ENCODE results near the gene ADGRL3.

The ADGRL3 gene

GRCh38 chr4:61561028-61561427, 360.9 kb downstream of the ADGRL3 start:
- Histone ChIP-seq H3K9me3 (ENCODE audit: insufficient read depth, low read length) (no peaks in the 10 kb centered on the region), H4K20me1 (ENCODE audit: low read depth, low read length) (no peaks in the 10 kb centered on the region), H3K27me3 (ENCODE audit: low read length) (no peaks in the 10 kb centered on the region), H3F3A (ENCODE audit: insufficient read depth) (no peaks in the 10 kb centered on the region), H2AFZ (ENCODE audit: low read depth, low read length, severe bottlenecking) (no peak overlapping the region), H3K4me3 (ENCODE audit: insufficient read depth, low read length, poor library complexity, severe bottlenecking) (no peak overlapping the region), H3K36me3 (ENCODE audit: low read length) (no peaks in the 10 kb centered on the region), H3K9ac (ENCODE audit: low read length) (no peak overlapping the region), H3K9me2 (replicated peaks; ENCODE audit: insufficient read depth, low read length) (no peaks in the 10 kb centered on the region), H3K27ac (ENCODE audit: low read depth, low read length) (no peak overlapping the region), H3K4me2 (ENCODE audit: low read depth, low read length, poor library complexity, severe bottlenecking) (no peak overlapping the region), H3K79me2 (ENCODE audit: insufficient read depth, low read length) (no peaks in the 10 kb centered on the region)
- TF ChIP-seq, protein P1, sequence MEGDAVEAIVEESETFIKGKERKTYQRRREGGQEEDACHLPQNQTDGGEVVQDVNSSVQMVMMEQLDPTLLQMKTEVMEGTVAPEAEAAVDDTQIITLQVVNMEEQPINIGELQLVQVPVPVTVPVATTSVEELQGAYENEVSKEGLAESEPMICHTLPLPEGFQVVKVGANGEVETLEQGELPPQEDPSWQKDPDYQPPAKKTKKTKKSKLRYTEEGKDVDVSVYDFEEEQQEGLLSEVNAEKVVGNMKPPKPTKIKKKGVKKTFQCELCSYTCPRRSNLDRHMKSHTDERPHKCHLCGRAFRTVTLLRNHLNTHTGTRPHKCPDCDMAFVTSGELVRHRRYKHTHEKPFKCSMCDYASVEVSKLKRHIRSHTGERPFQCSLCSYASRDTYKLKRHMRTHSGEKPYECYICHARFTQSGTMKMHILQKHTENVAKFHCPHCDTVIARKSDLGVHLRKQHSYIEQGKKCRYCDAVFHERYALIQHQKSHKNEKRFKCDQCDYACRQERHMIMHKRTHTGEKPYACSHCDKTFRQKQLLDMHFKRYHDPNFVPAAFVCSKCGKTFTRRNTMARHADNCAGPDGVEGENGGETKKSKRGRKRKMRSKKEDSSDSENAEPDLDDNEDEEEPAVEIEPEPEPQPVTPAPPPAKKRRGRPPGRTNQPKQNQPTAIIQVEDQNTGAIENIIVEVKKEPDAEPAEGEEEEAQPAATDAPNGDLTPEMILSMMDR (IDR thresholded peaks at IDR 0.05; ENCODE audit: insufficient read depth, low read length, poor library complexity, severe bottlenecking), result no peak
- no peak for TF ChIP-seq EZH2phosphoT487 (conservative IDR thresholded peaks at IDR 0.05; ENCODE audit: low read length)

DNA sequence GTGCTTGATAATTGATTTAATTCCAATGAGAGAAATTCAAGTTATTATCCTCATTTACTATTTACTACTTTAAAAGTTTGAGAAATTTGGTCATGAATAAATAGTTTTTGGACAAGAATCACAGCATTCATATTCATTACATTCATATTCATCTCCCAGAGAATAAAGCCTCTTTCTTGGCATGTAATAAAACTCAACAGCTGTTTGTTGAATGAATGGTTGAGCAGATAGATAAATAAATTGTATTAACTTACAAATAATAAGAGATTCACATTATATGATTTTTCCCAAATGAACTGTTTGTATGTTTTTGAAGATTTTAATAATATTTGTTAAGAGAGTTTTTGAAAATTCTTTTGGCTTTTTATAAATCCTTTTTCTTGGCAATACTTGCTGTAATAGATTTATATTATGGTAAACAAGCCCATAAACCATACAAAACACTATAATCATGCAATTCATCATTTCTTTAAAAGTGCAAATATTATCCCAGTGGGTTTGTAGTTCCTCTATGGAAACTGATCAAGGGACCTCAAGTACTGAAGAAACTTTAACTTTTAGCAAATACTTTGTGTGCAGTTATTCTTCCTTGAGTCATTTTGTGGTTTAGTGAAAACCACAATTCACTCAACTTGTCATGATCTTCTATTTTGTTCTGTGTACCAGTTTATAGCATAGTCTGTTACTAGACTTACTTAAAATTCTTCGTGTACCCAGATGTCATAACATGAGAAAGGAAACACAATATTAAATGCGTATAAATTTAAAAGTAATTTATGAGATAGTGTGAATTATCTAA, 371.8 kb downstream of the ADGRL3 start:
- H3K4me3 ChIP-seq (ENCODE audit: insufficient read depth, low read length, poor library complexity, severe bottlenecking), result no peak overlapping the region
- no peaks in the 10 kb centered on the region for H3K79me2 ChIP-seq (ENCODE audit: insufficient read depth, low read length)
- TF ChIP-seq, protein P1 (IDR thresholded peaks at IDR 0.05; ENCODE audit: insufficient read depth, low read length, poor library complexity, severe bottlenecking), result no peak
- TF ChIP-seq EZH2phosphoT487 (conservative IDR thresholded peaks at IDR 0.05; ENCODE audit: low read length), result no peak
- H3K9ac ChIP-seq (ENCODE audit: low read length), result no peak overlapping the region
- no peak overlapping the region for H3K4me2 ChIP-seq (ENCODE audit: low read depth, low read length, poor library complexity, severe bottlenecking)
- H3K27me3 ChIP-seq (ENCODE audit: low read length), result no peaks in the 10 kb centered on the region
- H3K9me3 ChIP-seq (ENCODE audit: insufficient read depth, low read length), result no peaks in the 10 kb centered on the region
- H3F3A ChIP-seq (ENCODE audit: insufficient read depth), result no peaks in the 10 kb centered on the region
- H2AFZ ChIP-seq (ENCODE audit: low read depth, low read length, severe bottlenecking), result no peak overlapping the region
- no peaks in the 10 kb centered on the region for H3K9me2 ChIP-seq (replicated peaks; ENCODE audit: insufficient read depth, low read length)
- no peak overlapping the region for H3K27ac ChIP-seq (ENCODE audit: low read depth, low read length)
- no peaks in the 10 kb centered on the region for H4K20me1 ChIP-seq (ENCODE audit: low read depth, low read length)
- no peaks in the 10 kb centered on the region for H3K36me3 ChIP-seq (ENCODE audit: low read length)

DNA sequence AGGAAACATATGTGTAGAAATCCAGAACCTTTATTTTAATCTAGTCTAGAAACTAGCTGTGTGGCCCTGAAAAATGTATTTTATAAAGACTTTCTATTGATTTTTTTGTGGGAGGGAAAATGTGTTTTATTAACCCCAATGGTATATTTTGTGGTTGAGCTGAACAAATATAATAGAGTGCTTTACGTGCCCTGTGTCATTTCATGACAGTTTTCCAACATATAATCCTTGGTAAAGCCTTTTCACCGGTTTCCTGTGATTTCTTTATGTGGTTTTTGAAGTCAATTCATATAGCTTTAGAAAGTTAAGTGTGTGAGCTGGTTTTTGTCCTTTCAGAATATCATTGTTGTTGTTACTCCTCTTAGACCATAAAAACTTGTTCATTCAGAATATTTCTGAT, 375.7 kb downstream of the ADGRL3 start:
- no peaks in the 10 kb centered on the region for H3K27me3 ChIP-seq (ENCODE audit: low read length)
- no peaks in the 10 kb centered on the region for H4K20me1 ChIP-seq (ENCODE audit: low read depth, low read length)
- no peaks in the 10 kb centered on the region for H3K36me3 ChIP-seq (ENCODE audit: low read length)
- H3K9me3 ChIP-seq (ENCODE audit: insufficient read depth, low read length), result no peaks in the 10 kb centered on the region
- H3K79me2 ChIP-seq (ENCODE audit: insufficient read depth, low read length), result no peaks in the 10 kb centered on the region
- H3K27ac ChIP-seq (ENCODE audit: low read depth, low read length), result no peak overlapping the region
- no peak overlapping the region for H3K4me3 ChIP-seq (ENCODE audit: insufficient read depth, low read length, poor library complexity, severe bottlenecking)
- H3K4me2 ChIP-seq (ENCODE audit: low read depth, low read length, poor library complexity, severe bottlenecking), result no peak overlapping the region
- no peaks in the 10 kb centered on the region for H3K9me2 ChIP-seq (replicated peaks; ENCODE audit: insufficient read depth, low read length)
- H3F3A ChIP-seq (ENCODE audit: insufficient read depth), result no peaks in the 10 kb centered on the region
- no peak overlapping the region for H2AFZ ChIP-seq (ENCODE audit: low read depth, low read length, severe bottlenecking)
- no peak for TF ChIP-seq EZH2phosphoT487 (conservative IDR thresholded peaks at IDR 0.05; ENCODE audit: low read length)
- TF ChIP-seq, protein P1 (IDR thresholded peaks at IDR 0.05; ENCODE audit: insufficient read depth, low read length, poor library complexity, severe bottlenecking), result no peak
- H3K9ac ChIP-seq (ENCODE audit: low read length), result no peak overlapping the region
